T-cell (primary cell): ENCODE data around the gene SMAD1. TPM values are rescaled to one million over a fixed set of nuclear protein-coding genes. Genes with fewer than 3 reads are reported as not detected.

Source experiments
- ATAC-seq, 4 experiments: fragments of 200-7000 bp in 3 of 4; fragments of 150-1000 bp in 1 of 4; cut with Tn5 transposase; replicated peaks in 1 of 4; 1 replicate in 3 of 4; 2 replicates in 1 of 4; pipeline ENCODE4 v1.10.0; 2021; ENCODE audit warnings: moderate library complexity in 3 of 4, mild to moderate bottlenecking in 2 of 4, moderate number of reproducible peaks in 1 of 4
- CTCF ChIA-PET, 2 donors: fragments of 300-600 bp; sonication (Branson Sonifier 250); formaldehyde crosslinking; loops; one replicate each; lab custom pipeline; 2022; ENCODE audit warnings: antibody characterized with exemption in 2 of 2; lab: Charles Lee
- POLR2A ChIA-PET, 2 donors: fragments of 300-600 bp; sonication (Branson Sonifier 250); formaldehyde crosslinking; loops; one replicate each; lab custom pipeline; 2022; ENCODE audit warnings: antibody characterized with exemption in 2 of 2; lab: Charles Lee
- DNase-seq, 35 experiments: peaks; one replicate each; pipeline versions ENCODE4 v3.0.0 to v3.0.0-alpha.2; 2013 to 2023
- H3K27ac ChIP-seq: one replicate; pipeline ENCODE4 v1.5.1; 2013; ENCODE audit warnings: low read length
- H3K27me3 ChIP-seq, 2 experiments: replicated peaks in 1 of 2; 1 replicate in 1 of 2; 2 replicates in 1 of 2; pipeline versions ENCODE4 v1.6.1 to v1.7.0; 2013; ENCODE audit warnings: low read length in 1 of 2, mixed read lengths in 1 of 2; ENCODE audit not compliant: control insufficient read depth in 2 of 2, insufficient read depth in 2 of 2; ENCODE audit errors: extremely low read depth in 1 of 2
- H3K36me3 ChIP-seq, 2 donors: 1 replicate in 1 of 2; 2 replicates in 1 of 2; pipeline versions ENCODE4 v1.6.1 to v1.7.0; 2013; ENCODE audit warnings: low read length in 1 of 2; ENCODE audit not compliant: control insufficient read depth in 2 of 2, insufficient read depth in 1 of 2; ENCODE audit errors: extremely low read depth in 1 of 2
- H3K4me1 ChIP-seq, 2 experiments: 1 replicate in 1 of 2; 2 replicates in 1 of 2; pipeline versions ENCODE4 v1.6.1 to v1.7.0; 2013; ENCODE audit warnings: low read length in 2 of 2, mixed read lengths in 1 of 2; ENCODE audit not compliant: insufficient read depth in 2 of 2, control insufficient read depth in 1 of 2; ENCODE audit errors: extremely low read depth in 1 of 2
- H3K4me3 ChIP-seq, 2 donors: 1 replicate in 1 of 2; 2 replicates in 1 of 2; pipeline versions ENCODE4 v1.5.1 to v1.7.0; 2013; ENCODE audit warnings: mild to moderate bottlenecking in 2 of 2, low read length in 1 of 2, moderate library complexity in 1 of 2; ENCODE audit not compliant: control insufficient read depth in 1 of 2; ENCODE audit errors: extremely low read depth in 1 of 2
- H3K9me3 ChIP-seq: 2 replicates; pipeline ENCODE4 v1.7.0; 2013
- H3K27ac Mint-ChIP-seq, 2 donors: one replicate each; pipeline ENCODE4 v1.8.0; 2020 to 2021; ENCODE audit warnings: mild to moderate bottlenecking in 2 of 2, mixed read lengths in 2 of 2
- H3K27me3 Mint-ChIP-seq, 2 donors: one replicate each; pipeline ENCODE4 v1.8.0; 2021 to 2022; ENCODE audit warnings: mixed read lengths in 2 of 2
- H3K36me3 Mint-ChIP-seq: one replicate; pipeline ENCODE4 v1.8.0; 2021; ENCODE audit warnings: mixed read lengths
- H3K4me1 Mint-ChIP-seq, 3 donors: one replicate each; pipeline ENCODE4 v1.8.0; 2020 to 2022; ENCODE audit warnings: mixed read lengths in 3 of 3, mild to moderate bottlenecking in 1 of 3
- H3K4me3 Mint-ChIP-seq, 3 donors: one replicate each; pipeline ENCODE4 v1.8.0; 2020 to 2022; ENCODE audit warnings: mild to moderate bottlenecking in 3 of 3, mixed read lengths in 3 of 3, moderate library complexity in 3 of 3
- H3K9me3 Mint-ChIP-seq, 3 donors: one replicate each; pipeline ENCODE4 v1.8.0; 2020 to 2022; ENCODE audit warnings: mixed read lengths in 3 of 3
- WGBS: methylation state at CpG from one replicate; pipeline ENCODE4 v1.1.5; 2013; ENCODE audit warnings: missing lambda C conversion rate; ENCODE audit not compliant: insufficient coverage; 5-methylcytosine and 5-hydroxymethylcytosine counted together
- total RNA-seq, 35 experiments: library from RNA in 6 of 35; stranded (reverse) in 6 of 35; fragments of 120-200 nt in 1 of 35; gene quantifications; one replicate each; pipeline versions ENCODE4 v1.2.1 to v1.2.4 and lab custom pipeline; 2013 to 2026

SMAD1 gene
- total RNA-seq: 1 to 10 TPM; 1.0 to 8.7 (median 1.5) TPM
- 0.87 TPM for total RNA-seq (2013)
- 0.14 to 2.6 (median 0.82) reads per million in 29 experiments for total RNA-seq (lab: John Stamatoyannopoulos, UW)

DNA sequence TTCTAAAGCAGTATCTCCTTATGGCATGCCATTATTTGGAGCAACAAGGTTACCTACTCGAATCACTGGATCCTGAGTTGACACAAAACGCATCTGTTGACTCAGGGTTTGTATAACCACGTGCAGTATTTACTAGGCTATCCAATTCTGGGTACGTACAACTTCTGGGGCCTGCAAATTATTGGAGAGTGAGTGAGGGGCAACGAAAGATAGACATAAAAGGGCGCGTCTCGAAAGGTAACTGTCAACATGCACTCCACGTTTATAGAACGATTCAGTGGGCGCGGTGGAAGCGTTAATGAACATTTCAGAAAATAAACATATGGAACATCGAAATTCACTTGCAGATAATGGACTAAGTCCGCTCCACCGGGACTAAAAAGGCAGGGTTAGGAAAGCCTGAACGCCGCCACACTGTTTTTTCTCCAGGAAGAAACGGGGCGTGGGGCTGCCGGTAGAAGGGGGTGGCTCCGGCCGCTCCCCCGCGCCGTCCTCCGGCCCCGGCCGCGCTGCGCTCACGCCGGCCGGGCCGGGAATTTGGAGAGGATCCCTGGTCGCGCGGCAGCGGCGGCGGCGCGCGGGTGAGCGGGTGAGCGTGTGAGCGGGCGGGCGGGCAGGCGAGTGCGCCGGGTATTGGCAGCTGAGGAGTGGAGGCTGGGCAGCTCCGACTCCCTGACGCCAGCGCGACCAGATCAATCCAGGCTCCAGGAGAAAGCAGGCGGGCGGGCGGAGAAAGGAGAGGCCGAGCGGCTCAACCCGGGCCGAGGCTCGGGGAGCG lies at the start of gene SMAD1:
Gene SMAD1 (plus strand): TSS at position 690 of the 778 bp plus-strand sequence. CDS start 32,761 bp downstream, outside the sequence.
- Histone ChIP-seq H3K4me3 (peak within 1 kb of the TSS; percentile 39 to 71), H3K27ac (no peak within 1 kb of the TSS), H3K36me3 (no peaks in the 10 kb centered on the region), H3K27me3 (peaks cover 0 to 21% of the 10 kb centered on the region in 2 experiments), H3K4me1 (peaks cover 2 to 4% of the 10 kb centered on the region in 2 experiments), H3K9me3 (no peaks in the 10 kb centered on the region)
- Mint-ChIP-seq H3K9me3 (no peaks in the 10 kb centered on the region), H3K27me3 (peaks cover 18 to 36% of the 10 kb centered on the region in 2 donors), H3K4me3 (peak within 1 kb of the TSS in 2 of 3 donors; percentile 63 to 73), H3K36me3 (no peaks in the 10 kb centered on the region), H3K27ac (no peak within 1 kb of the TSS), H3K4me1 (peaks cover 6 to 9% (median 8%) of the 10 kb centered on the region in 3 donors)
- WGBS: 3% methylated on average over 64 of the region's 65 CpGs
- DNase-seq: peak in 15 of 35 experiments; percentile 2 to 45 (median 18)
- ATAC-seq: peak; percentile 37 to 74 (median 48)
- ChIA-PET POLR2A (no interaction called here), CTCF (no interaction called here)

GRCh38 chr4:145433684-145434083 lies 48.0 kb upstream of the SMAD1 start:
- H3K4me1 ChIP-seq: no peaks in the 10 kb centered on the region
- Mint-ChIP-seq H3K27me3 (peaks cover 2 to 15% of the 10 kb centered on the region in 2 donors), H3K9me3 (peaks cover 13 to 21% (median 14%) of the 10 kb centered on the region in 3 donors), H3K36me3 (no peaks in the 10 kb centered on the region), H3K27ac (no peak overlapping the region), H3K4me1 (no peaks in the 10 kb centered on the region), H3K4me3 (no peak overlapping the region)
- no peaks in the 10 kb centered on the region for H3K9me3 ChIP-seq
- ChIA-PET CTCF (no interaction called here), POLR2A (no interaction called here)
- ATAC-seq: no peak
- no peak for DNase-seq
- H3K27ac ChIP-seq: no peak overlapping the region
- no peaks in the 10 kb centered on the region for H3K36me3 ChIP-seq
- H3K4me3 ChIP-seq: no peak overlapping the region
- H3K27me3 ChIP-seq: no peaks in the 10 kb centered on the region

- Histone ChIP-seq H3K9me3 (no peaks in the 10 kb centered on the region), H3K27ac (no peak overlapping the region), H3K27me3 (no peaks in the 10 kb centered on the region), H3K4me1 (no peaks in the 10 kb centered on the region), H3K4me3 (no peak overlapping the region), H3K36me3 (no peaks in the 10 kb centered on the region)
- peaks cover 13 to 21% (median 14%) of the 10 kb centered on the region in 3 donors for H3K9me3 Mint-ChIP-seq
- ChIA-PET CTCF (no interaction called here), POLR2A (no interaction called here)
- H3K27me3 Mint-ChIP-seq: peaks cover 5 to 17% of the 10 kb centered on the region in 2 donors
- ATAC-seq (no peak), DNase-seq (no peak)
- no peaks in the 10 kb centered on the region for H3K36me3 Mint-ChIP-seq
- H3K4me3 Mint-ChIP-seq: no peak overlapping the region
- H3K27ac Mint-ChIP-seq: no peak overlapping the region
- no CpG with 5 or more reads among the region's 3 CpGs for WGBS
- H3K4me1 Mint-ChIP-seq: no peaks in the 10 kb centered on the region
Observed at GRCh38 chr4:145435646-145436045, 46.0 kb upstream of the SMAD1 start.

- DNase-seq (no peak), ATAC-seq (no peak)
- Mint-ChIP-seq H3K36me3 (no peaks in the 10 kb centered on the region), H3K9me3 (peaks cover 13 to 21% (median 14%) of the 10 kb centered on the region in 3 donors), H3K4me3 (no peak overlapping the region), H3K4me1 (no peaks in the 10 kb centered on the region), H3K27me3 (peaks cover 5 to 18% of the 10 kb centered on the region in 2 donors), H3K27ac (no peak overlapping the region)
- Histone ChIP-seq H3K9me3 (no peaks in the 10 kb centered on the region), H3K36me3 (no peaks in the 10 kb centered on the region), H3K4me3 (no peak overlapping the region), H3K27me3 (no peaks in the 10 kb centered on the region), H3K4me1 (no peaks in the 10 kb centered on the region), H3K27ac (no peak overlapping the region)
- POLR2A ChIA-PET: no interaction called here
- no CpG with 5 or more reads among the region's 4 CpGs for WGBS
- CTCF ChIA-PET: no interaction called here
Observed at GRCh38 chr4:145436114-145436513, 45.5 kb upstream of the SMAD1 start.

GRCh38 chr4:145436796-145437195 lies 44.9 kb upstream of the SMAD1 start:
- ChIA-PET CTCF (no interaction called here), POLR2A (no interaction called here)
- H3K4me3 Mint-ChIP-seq: no peak overlapping the region
- no peaks in the 10 kb centered on the region for H3K4me1 Mint-ChIP-seq
- ATAC-seq (no peak), DNase-seq (no peak)
- Histone ChIP-seq H3K27ac (no peak overlapping the region), H3K4me1 (no peaks in the 10 kb centered on the region), H3K27me3 (no peaks in the 10 kb centered on the region), H3K36me3 (no peaks in the 10 kb centered on the region), H3K9me3 (no peaks in the 10 kb centered on the region), H3K4me3 (no peak overlapping the region)
- WGBS: 60% methylated on average over 1 of the region's 2 CpGs
- no peaks in the 10 kb centered on the region for H3K36me3 Mint-ChIP-seq
- no peak overlapping the region for H3K27ac Mint-ChIP-seq
- H3K9me3 Mint-ChIP-seq: peaks cover 13 to 21% (median 14%) of the 10 kb centered on the region in 3 donors
- H3K27me3 Mint-ChIP-seq: peaks cover 5 to 18% of the 10 kb centered on the region in 2 donors

DNA sequence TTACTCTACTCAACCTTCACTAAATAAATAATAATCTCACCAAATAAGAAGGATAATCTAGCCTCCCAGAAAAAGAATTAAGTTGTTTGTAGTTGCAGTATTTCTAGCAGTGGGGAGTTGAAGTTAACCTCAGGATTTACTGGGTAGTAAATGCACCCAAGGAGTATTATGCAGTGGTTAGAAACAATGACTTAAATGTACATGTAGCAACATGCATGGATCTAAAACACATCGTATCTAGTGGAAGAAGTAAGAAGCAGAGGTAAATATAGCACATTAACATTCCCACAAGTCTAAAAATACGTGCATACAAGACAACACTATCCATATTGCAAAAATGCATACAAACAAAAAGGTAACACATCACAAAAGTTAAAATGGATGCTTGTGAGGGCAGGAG lies 44.2 kb upstream of the SMAD1 start:
- H3K4me1 Mint-ChIP-seq: no peaks in the 10 kb centered on the region
- no peaks in the 10 kb centered on the region for H3K36me3 Mint-ChIP-seq
- Histone ChIP-seq H3K9me3 (no peaks in the 10 kb centered on the region), H3K27ac (no peak overlapping the region), H3K27me3 (no peaks in the 10 kb centered on the region), H3K36me3 (no peaks in the 10 kb centered on the region), H3K4me3 (no peak overlapping the region), H3K4me1 (no peaks in the 10 kb centered on the region)
- no CpG with 5 or more reads among the region's 2 CpGs for WGBS
- DNase-seq (no peak), ATAC-seq (no peak)
- CTCF ChIA-PET: interaction anchor here in 1 of 2 donors (0.6 kb wide), 1 partner anchor 11 kb away, joined by 3 read pairs; no protein-coding TSS in a partner anchor
- H3K4me3 Mint-ChIP-seq: no peak overlapping the region
- POLR2A ChIA-PET: no interaction called here
- peaks cover 5 to 18% of the 10 kb centered on the region in 2 donors for H3K27me3 Mint-ChIP-seq
- no peak overlapping the region for H3K27ac Mint-ChIP-seq
- H3K9me3 Mint-ChIP-seq: peaks cover 13 to 21% (median 14%) of the 10 kb centered on the region in 3 donors
